Ascending aorta (tissue), 2 donors: Measurements from ENCODE around the gene CEPT1. TPM values are rescaled to one million over a fixed set of nuclear protein-coding genes. Genes with fewer than 3 reads are reported as not detected.

Source experiments
- DNase-seq, 2 donors: peaks; one replicate each; pipeline ENCODE4 v3.0.0-alpha.2; 2019; ENCODE audit warnings: low spot score in 2 of 2
- H3K27ac ChIP-seq, 2 donors: fragments of 200-600 bp; sonication (generic); one replicate each; pipeline ENCODE4 v1.5.1; 2016 to 2017; ENCODE audit warnings: mild to moderate bottlenecking in 1 of 2
- H3K27me3 ChIP-seq: fragments of 200-600 bp; sonication (generic); one replicate; pipeline ENCODE4 v1.5.1; 2017
- H3K36me3 ChIP-seq, 2 donors: fragments of 200-600 bp; sonication (generic); one replicate each; pipeline ENCODE4 v1.5.1; 2016
- H3K4me1 ChIP-seq, 2 donors: fragments of 200-600 bp; sonication (generic); one replicate each; pipeline ENCODE4 v1.5.1; 2016 to 2017; ENCODE audit warnings: mild to moderate bottlenecking in 1 of 2
- H3K4me3 ChIP-seq, 2 donors: fragments of 200-600 bp; sonication (generic); one replicate each; pipeline ENCODE4 v1.5.1; 2016 to 2017; ENCODE audit warnings: mild to moderate bottlenecking in 1 of 2
- H3K9me3 ChIP-seq, 2 donors: fragments of 200-600 bp; sonication (generic); one replicate each; pipeline ENCODE4 v1.5.1; 2016
- CTCF ChIP-seq, 3 experiments: fragments of 200-600 bp in 2 of 3; fragments of 450-650 bp in 1 of 3; sonication (generic) in 2 of 3; IDR thresholded peaks; one replicate each; pipeline ENCODE4 v1.5.1; 2016 to 2019; ENCODE audit warnings: antibody characterized with exemption in 3 of 3, mild to moderate bottlenecking in 1 of 3, moderate library complexity in 1 of 3
- intact Hi-C: fragments of 100-400 bp; cut with DNase I; formaldehyde crosslinking; loops from one replicate; pipeline ENCODE4 v1.15.1; 2023
- total RNA-seq: library from RNA; depleted of rRNA; stranded (reverse); fragments of >200 nt; gene quantifications from one replicate; pipeline ENCODE4 v1.1.0, GENCODE V29; 2016

Gene CEPT1
- total RNA-seq, 1 donor from 2014 or later, result 6.6 TPM

- TF ChIP-seq CTCF (IDR thresholded peaks at IDR 0.05), result no peak
- Histone ChIP-seq H3K27me3 (no peaks in the 10 kb centered on the region), H3K9me3 (no peaks in the 10 kb centered on the region), H3K36me3 (peaks cover 8 to 34% of the 10 kb centered on the region in 2 donors), H3K4me1 (no peaks in the 10 kb centered on the region), H3K4me3 (no peak overlapping the region), H3K27ac (no peak overlapping the region)
- intact Hi-C loops, result no loop called here
- DNase-seq, result no peak
Observed at GRCh38 chr1:111176678-111177077, 36.7 kb downstream of the CEPT1 start.

GRCh38 chr1:111179968-111180533 lies 40.0 kb downstream of the CEPT1 start:
- no peak overlapping the region for H3K4me3 ChIP-seq
- no peaks in the 10 kb centered on the region for H3K27me3 ChIP-seq
- DNase-seq, result no peak
- TF ChIP-seq CTCF (IDR thresholded peaks at IDR 0.05), result no peak
- H3K9me3 ChIP-seq, result no peaks in the 10 kb centered on the region
- H3K4me1 ChIP-seq, result no peaks in the 10 kb centered on the region
- peaks cover 5 to 43% of the 10 kb centered on the region in 2 donors for H3K36me3 ChIP-seq
- no peak overlapping the region for H3K27ac ChIP-seq
- intact Hi-C loops, result no loop called here

GRCh38 chr1:111182052-111182451 lies 42.0 kb downstream of the CEPT1 start:
- Histone ChIP-seq H3K4me3 (no peak overlapping the region), H3K27ac (no peak overlapping the region), H3K27me3 (no peaks in the 10 kb centered on the region), H3K9me3 (no peaks in the 10 kb centered on the region), H3K4me1 (no peaks in the 10 kb centered on the region), H3K36me3 (peaks cover 14 to 45% of the 10 kb centered on the region in 2 donors)
- no peak for TF ChIP-seq CTCF (IDR thresholded peaks at IDR 0.05)
- intact Hi-C loops, result no loop called here
- no peak for DNase-seq

- intact Hi-C loops, result no loop called here
- Histone ChIP-seq H3K36me3 (peaks cover 14 to 59% of the 10 kb centered on the region in 2 donors), H3K27me3 (no peaks in the 10 kb centered on the region), H3K4me1 (no peaks in the 10 kb centered on the region), H3K4me3 (no peak overlapping the region), H3K27ac (no peak overlapping the region), H3K9me3 (no peaks in the 10 kb centered on the region)
- no peak for TF ChIP-seq CTCF (IDR thresholded peaks at IDR 0.05)
- DNase-seq, result no peak
Observed at GRCh38 chr1:111183308-111184069, 43.5 kb downstream of the CEPT1 start.

- Histone ChIP-seq H3K4me3 (no peak overlapping the region), H3K9me3 (no peaks in the 10 kb centered on the region), H3K27me3 (no peaks in the 10 kb centered on the region), H3K27ac (no peak overlapping the region), H3K36me3 (peaks cover 14 to 55% of the 10 kb centered on the region in 2 donors), H3K4me1 (no peaks in the 10 kb centered on the region)
- DNase-seq, result no peak
- intact Hi-C loops, result no loop called here
- TF ChIP-seq CTCF (IDR thresholded peaks at IDR 0.05), result no peak
Observed at GRCh38 chr1:111184663-111185062, 44.6 kb downstream of the CEPT1 start.
